Activated CD4-positive, alpha-beta T cell treated with anti-CD3 and anti-CD28 coated beads, Interleukin-2, amount 50 U/mL, for 48 hours (primary cell): Measurements from ENCODE around the gene TAL2.

Experiments used
- DNase-seq, 2 experiments: peaks; one replicate each; pipeline ENCODE4 v3.0.0-alpha.2; 2020

Gene TAL2

DNA sequence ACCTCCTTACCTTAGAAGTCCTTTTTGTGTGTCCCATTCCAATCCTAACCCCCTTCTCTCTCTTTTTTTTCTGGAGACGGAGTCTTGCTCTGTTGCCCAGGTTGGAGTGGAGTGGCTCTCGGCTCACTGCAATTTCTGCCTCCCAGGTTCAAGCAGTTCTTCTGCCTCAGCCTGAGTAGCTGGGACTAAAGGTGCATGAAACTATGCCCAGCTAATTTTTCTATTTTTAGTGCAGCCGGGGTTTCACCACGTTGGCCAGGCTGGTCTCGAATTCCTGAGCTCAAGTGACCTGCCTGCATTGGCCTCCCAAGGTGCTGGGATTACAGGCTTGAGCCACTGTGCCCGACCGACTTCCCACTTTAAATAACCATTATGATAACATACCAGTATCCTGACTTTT, 49.6 kb downstream of the TAL2 start:
- no peak for DNase-seq

DNA sequence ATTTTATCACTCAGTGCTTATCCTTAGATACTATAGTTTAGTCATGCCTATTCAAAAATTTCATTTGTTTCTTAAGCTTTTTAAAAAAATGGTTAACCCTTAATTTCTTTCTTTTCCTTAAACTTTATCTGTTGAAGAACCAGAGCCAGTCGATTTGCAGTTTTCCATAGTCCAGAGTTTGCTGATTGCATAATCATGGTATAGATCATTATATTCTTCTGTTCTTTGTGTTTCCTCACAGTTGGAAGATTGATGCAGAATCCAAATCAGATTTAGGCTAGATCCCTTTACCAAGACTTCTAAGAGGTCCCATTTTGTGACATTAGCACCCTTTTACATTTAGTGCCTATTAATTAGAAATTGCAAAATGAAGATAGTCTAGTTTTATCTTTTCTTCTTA, 50.0 kb downstream of the TAL2 start:
- DNase-seq = no peak
